Measurements from ENCODE around the gene MYOM3.
"Not testable (repeated sequence)": the region's sequence is repeated elsewhere in the genome, so short reads cannot be mapped to it uniquely, and the experiment has no call there.

Gene MYOM3

DNA sequence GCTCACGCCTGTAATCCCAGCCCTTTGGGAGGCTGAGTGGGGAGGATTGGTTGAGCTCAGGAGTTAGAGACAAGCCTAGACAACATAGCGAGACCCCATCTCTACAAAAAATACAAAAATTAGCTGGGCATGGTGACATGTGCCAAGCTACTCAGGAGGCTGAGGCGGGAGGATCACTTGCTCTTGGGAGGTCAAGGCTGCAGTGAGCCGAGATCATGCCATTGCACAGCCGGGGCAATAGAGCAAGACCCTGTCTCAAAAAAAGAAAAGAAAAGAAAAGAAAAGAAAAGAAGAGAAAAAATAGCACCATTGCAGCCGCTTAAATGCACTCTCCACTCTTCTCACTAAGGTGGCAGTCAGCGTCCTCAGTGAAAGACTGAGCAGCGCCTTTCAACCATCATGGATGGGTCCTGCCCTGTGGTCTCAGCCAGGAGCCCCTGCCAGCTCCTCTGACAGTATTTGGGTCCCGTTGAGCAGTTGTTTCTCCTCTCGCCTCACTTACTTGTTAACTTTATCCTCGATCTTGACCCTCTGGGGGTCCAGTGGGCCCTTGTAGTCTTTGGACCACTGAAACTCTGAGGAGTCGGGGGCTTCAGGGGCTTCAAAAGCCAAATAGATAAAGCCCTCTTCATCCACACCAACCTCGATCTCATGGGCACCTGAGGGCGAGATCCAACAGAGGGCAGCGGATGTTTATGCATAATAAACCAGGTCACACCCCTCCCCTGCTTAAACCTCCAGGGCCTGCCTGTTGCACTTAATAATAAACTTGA lies 36.9 kb downstream of the MYOM3 start:
- no peak for DNase-seq (ENCODE audit: low read depth in 1 of 2, low spot score in 1 of 2)

DNA sequence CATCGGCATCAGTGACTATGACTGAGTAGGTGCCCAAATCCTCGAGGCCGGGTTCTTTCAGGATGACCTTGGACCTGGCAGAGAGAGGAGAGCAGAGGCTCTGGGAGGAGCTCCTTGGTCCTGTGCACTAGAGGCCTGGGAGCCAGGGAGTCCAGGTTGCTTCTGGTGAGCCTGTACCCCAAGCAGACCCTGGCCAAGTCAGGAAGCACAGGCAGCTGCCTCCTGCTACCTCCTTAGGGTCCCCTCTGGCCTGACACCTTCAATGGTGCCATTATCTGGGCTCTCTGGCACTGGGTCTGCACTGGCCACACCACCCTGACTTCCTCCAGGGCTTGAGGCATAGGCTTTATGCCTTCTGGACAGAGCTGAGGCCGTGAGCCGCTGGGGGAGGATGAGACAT lies 37.7 kb downstream of the MYOM3 start:
- no peak for DNase-seq (ENCODE audit: low read depth in 1 of 2, low spot score in 1 of 2)

DNA sequence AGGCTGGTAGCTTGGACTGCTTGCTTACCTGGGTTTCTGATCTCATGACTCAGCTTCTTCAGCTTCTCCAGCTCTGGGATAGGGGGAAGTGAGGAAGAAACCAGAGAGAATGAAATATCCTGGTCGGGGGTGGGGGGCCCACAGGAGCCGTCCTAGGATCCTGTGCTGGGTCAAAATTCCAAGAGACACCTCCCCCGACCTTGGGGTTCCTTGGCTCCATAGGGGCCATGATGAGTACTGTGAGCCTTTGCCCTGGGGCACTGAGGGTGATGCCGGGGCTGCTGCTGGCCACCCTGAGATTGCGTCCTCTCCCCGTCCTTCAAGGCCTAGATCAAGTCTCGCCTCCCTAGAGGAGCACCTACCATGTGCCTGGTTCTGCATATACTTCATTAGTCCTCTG lies 40.0 kb downstream of the MYOM3 start:
- DNase-seq (ENCODE audit: low read depth in 1 of 2, low spot score in 1 of 2): no peak

DNA sequence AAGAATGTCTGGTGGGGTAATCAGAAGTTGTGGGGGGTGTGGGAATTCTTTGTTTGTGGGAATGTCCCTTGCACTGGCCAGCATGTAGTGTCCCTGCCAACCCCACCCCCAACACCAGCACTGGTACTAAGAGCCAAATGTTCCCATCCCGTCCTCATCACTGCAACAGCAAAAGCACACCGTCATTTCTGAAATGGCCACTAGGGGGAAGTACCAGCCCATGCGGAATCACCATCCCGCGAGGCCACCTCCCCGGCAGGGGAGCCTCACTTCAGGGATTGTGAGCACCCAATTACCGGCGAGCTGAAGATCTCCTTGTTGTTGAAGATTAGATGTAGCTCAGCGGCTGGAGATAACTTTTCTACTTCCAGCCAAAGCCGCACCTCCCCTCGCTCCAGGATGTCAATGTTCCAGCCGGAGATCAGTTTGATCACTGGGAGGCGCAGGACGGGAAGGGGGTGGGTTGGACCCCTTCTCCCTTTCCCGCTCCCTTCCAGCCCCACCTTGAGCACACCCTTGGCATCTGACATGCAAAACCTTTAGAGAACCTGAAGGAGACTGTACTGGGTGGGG lies 41.0 kb downstream of the MYOM3 start:
- peak; percentile 32 to 50 for DNase-seq (ENCODE audit: low read depth in 1 of 2, low spot score in 1 of 2)

DNA sequence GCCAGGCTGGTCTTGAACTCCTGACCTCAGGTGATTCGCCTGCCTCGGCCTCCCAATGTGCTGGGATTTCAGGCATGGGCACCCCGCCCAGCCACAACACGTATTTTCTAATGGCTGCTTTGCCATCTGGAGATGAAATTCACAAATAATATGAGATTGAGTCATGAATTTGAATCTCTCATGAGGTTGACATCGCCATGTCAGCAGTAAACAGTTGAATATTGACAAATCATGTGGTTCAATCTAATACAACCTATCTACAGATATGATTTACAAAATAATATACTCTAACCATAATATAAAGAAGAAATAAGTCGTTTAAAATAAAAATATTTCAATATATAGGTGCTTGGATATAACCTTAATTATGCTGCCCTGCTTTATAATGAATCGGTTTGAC lies 42.1 kb downstream of the MYOM3 start:
- no peak for DNase-seq (ENCODE audit: low read depth in 1 of 2, low spot score in 1 of 2)

DNA sequence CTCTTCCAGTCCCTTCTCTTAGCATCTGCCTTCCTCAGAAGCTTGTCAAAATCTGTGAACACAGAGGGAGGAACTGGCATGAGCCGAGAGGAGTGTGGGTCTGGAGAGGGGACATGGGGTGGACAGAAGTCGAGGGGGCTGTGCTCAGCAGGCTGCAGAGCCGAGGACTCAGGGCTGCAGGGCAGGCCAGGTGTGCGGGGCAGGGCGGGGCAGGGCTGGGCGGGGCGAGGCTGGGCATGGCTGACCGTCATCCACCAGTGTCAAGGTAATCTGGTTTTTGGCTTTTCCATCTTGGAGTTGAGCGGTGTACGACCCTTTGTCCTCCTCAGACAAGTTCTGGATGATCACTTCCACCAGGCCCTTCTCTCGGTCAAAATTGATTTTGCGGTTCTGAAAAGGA lies 44.0 kb downstream of the MYOM3 start:
- DNase-seq (ENCODE audit: low read depth in 1 of 2, low spot score in 1 of 2): no peak

DNA sequence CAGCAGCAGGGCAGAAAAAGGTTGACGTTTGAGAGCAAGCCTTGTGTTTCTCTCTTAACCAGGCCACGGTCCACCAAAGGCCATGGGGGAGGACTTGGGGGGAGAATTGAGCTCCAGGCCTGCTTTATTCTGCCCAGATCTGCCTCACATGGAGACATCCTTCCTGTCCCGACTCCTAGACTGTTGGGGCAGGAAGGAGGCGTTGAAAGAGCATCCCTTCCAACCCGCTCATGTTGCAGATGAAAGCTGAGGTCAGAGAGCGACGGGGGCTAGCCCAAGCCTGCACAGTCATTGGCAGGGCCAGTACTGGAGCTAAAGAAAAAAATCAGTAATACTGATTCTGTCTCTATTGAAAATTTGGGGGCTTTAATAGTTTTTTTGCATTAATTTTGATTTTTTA lies 46.6 kb downstream of the MYOM3 start:
- no peak for DNase-seq (ENCODE audit: low read depth in 1 of 2, low spot score in 1 of 2)

DNA sequence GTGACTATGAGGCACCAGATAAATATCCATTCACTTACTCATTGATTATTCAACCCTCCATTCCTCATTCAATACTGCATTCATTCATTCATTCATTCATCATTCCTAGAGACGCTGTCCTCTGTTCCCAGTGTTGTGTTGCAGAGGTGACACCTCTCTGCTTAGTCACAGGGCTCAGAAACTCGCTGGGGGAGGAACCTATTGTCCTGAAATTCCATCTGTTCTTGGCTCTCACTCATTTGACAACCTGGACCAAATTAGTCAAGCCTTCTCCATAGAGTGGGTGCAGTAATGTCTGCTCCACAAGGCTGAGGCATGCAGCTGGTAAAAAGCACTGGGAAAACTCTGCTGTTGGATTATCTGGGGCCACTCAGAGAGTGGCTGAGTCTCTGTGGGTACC lies 49.7 kb downstream of the MYOM3 start:
- DNase-seq (ENCODE audit: low read depth in 1 of 2, low spot score in 1 of 2): no peak

DNA sequence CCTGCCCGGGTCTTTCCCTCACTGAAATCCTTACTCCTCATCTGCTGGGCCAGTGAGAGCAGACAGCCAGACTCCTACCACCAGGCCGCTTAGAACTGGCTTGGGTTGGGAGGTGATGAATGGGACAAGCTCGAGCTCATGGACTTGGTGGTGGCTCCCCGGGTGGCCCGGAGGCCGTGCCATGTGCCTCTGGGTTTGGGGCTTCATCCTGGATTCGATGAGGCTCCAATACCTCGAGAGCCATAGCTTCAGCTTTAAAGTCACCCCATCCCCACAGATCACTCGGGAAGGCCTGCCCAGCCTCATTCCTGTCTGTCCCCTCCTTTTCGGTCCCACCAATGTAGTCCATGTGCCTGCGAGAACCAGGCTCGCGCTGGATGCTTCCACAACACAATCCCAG lies 51.5 kb downstream of the MYOM3 start:
- no peak for DNase-seq (ENCODE audit: low read depth in 1 of 2, low spot score in 1 of 2)

DNA sequence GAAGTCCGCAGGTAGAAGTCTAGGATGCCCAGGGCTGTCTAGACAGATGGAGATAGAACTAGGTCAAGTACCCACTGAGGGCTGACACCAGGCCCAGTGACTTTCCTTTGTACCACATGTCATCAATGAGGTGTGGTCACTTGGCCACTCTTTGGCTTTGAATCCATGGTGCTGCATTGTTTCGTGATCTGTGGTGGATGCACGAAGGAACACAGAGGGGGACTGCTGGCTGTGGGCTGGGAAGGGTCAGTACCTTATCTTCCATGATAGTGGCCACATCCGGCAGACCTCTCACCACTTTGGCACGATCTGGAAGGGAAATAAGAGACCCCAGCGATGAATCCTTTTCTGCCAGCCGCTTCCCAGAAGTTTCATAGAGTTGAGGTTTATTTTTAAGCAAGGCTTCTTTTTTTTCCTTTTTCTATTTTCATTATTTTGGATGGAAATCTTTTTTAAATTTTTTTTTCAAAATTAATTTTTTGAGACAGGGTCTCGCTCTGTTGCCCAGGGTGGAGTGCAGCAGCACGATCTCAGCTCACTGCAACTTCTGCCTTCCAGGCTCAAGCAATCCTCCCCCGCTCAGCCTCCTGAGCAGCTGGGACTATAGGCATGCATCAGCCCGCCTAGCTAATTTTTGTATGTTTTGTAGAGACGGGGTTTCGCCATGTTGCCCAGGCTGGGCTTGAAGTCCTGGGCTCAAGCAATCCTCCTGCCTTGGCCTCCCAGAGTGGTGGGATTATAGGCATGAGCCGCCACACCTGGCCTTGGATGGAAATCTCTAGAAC lies 53.1 kb downstream of the MYOM3 start:
- DNase-seq (ENCODE audit: low read depth in 1 of 2, low spot score in 1 of 2): no peak

DNA sequence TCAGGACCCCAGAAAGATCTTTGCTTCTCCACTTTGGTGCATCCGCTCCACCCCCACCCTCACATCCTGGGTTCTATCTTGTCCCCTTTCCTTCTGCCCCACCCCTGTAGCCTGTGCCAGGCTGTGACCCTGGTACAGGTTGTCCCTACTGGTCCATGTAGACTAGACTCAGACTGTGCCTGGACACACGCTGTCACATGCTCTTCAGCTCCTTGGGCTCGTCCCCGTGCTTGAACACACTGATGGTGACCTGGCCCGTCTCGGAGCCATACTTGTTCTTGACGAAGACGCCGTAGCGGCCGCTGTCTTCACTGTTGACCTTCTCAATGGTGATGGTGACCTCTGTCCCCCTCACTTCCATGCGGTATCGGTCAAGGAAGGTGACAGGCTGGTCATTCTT lies 54.8 kb downstream of the MYOM3 start:
- no peak for DNase-seq (ENCODE audit: low read depth in 1 of 2, low spot score in 1 of 2)

DNA sequence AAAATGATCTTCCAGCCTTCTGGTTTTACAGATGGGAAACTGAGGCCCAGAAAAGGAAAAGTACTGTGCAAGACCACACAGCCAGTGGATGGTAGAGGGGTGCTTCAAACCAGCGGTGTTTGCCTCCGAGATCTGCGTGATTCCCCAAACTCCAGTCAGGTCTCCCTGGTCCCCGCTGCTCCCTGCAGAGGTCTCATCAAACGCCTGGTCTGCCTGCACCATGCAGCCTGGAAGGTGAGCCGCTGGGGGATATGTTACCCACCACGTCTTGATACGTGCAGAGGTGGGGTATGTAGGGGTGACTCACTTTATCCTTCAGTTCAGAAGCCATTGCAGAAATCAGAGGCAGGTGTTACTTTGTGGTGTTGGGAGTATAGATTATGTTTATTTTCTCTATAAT lies 56.3 kb downstream of the MYOM3 start:
- DNase-seq (ENCODE audit: low read depth in 1 of 2, low spot score in 1 of 2): no peak

DNA sequence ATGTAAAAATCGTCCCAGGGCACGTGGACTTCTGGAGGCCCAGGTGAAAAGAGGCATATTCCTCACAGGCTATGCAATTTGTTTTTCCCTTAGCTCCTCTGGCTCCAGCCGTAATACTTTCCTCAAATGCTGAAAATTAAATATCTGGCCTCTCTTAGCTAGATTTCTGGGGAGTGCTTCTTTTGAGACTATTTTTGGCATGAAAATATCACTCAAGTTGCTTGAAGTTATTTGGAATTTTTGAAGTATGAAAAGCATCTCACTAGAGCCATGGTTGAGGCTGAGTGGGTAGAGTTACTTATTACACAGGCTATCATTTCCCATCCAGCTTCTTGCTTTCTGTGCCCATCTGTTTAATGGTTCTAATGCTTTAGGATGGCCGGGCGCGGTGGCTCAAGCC lies 59.7 kb downstream of the MYOM3 start:
- DNase-seq (ENCODE audit: low read depth in 1 of 2, low spot score in 1 of 2): no peak

DNA sequence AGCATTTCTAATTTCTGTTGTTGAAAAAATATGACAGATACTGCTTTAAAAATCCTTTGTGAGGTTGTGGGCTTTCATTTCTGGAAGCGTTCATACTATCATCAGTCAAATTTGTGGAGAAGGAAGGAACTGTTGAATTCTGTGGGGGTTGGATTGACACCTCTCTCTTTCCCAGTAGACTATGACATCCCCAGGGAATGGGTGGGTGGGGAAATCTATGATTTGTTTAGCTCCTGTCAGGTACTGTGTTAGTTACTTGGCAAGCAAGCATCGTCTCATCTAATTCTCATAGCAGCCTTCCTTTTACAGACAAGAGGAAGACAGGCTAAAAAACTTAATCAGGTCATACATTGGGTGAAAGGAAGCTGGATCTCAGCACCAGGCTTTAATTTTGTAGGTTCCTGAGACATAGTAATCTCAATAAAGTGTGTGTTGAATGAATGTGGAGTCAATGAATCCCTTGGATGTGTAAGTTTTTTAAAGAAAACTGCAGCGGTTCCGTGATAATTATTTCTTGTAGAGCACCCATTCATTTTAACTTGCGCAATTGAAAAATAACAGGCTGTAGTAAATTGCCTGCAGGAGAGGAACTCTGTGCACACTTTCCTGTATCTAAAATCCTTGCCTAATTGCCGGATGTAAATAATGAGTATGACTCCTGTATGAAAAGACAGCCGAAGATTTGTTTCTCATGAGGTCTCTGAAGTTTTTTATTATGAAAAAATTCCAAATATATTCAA lies 60.6 kb downstream of the MYOM3 start:
- no peak for DNase-seq (ENCODE audit: low read depth in 1 of 2, low spot score in 1 of 2)

DNA sequence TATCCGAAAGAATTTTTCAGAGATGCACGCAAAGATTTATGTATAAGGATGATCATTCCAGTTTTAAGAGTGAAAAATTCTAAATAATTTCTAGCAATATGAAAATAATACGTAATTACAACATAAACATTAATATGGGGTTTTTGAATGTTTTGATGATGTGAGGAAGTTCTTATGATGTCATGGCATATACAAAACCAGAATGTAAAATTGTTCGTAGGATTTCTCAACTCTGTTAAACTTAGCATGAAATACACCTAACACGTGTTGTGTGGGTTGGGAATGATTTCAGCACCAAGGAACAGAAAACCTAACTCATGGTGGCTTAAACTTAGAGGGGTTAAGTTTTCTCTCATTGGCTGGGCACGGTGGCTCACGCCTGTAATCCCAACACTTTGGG lies 62.2 kb downstream of the MYOM3 start:
- DNase-seq (ENCODE audit: low read depth in 1 of 2, low spot score in 1 of 2): no peak

DNA sequence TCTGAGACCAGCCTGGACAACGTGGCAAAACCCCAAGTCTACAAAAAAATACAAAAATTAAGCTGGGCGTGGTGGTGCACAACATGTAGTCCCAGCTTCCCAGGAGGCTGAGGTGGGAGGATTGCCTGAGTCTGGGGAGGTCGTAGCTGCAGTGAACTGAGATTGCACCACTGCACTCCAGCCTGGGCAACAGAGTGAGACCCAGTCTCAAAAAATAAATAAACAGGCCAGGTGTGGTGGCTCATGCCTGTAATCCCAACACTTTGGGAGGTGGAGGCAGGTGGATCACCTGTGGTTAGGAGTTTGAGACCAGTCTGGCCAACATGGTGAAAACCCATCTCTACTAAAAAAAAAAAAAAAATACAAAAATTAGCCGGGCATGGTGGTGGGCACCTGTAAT lies 63.0 kb downstream of the MYOM3 start:
- not testable (repeated sequence) for DNase-seq (ENCODE audit: low read depth in 1 of 2, low spot score in 1 of 2)

DNA sequence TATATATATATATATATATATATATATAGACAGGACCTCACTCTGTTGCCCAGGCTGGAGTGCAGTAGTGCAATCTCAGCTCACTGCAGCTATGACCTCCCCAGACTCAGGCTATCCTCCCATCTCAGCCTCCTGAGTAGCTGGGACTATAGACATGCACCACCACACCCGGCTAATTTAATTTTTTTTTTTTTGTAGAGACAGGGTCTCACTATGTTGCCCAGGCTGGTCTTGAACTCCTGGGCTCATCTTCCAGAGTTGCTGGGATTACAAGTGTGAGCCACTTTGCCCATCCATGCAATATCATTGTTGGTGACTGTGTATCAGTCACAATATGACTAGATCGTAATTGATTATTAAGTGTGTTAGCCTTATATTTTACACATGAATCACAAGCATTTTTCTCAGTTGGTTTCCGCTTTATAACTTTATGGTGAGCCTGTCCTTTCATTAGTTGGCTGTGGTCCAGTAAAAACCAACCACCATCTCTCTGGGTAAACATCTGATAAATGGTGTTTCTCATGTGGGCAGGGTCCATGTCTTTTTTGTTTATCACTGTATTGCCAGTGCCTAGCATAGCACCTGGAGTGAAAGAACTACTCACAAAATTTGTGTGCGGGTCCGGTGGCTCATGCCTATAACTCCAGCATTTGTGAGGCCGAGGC lies 63.6 kb downstream of the MYOM3 start:
- DNase-seq (ENCODE audit: low read depth in 1 of 2, low spot score in 1 of 2): no peak

DNA sequence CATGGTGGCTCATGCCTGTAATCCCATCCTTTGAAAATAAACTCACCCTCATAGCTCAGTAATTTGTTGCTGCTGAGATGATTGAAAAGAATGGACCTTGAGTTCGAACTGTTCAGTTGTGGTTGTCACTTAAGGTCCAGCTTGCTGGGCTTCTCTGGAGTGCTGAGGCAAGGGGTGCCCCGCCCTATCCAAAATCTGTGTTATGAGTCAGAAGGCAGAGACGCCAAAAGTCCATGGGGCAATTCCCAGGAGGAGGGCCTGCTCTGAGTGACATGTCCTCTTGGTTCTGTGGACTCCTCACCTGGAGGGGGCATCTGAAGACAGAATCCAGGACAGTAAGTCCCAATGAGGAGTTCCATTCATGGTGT lies 64.8 kb downstream of the MYOM3 start:
- DNase-seq (ENCODE audit: low read depth in 1 of 2, low spot score in 1 of 2): no peak

DNA sequence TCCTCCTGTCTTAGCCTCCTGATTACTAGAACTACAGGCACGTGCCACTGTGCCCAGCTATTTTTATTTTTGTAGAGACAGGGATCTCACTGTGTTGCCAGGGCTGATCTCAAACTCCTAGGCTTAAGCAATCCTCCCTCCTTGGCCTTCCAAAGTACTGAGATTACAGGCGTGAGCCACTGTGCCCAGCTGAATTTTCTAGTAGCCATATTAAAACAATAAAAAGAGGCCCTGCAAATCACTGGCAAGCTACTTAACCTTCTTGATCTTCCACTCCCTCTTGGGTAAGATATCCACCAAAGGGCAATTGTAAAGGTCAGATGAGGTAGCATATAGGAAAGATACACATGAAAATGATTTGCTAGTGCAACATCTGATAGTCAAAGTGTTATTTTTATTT lies 66.2 kb downstream of the MYOM3 start:
- DNase-seq (ENCODE audit: low read depth in 1 of 2, low spot score in 1 of 2): no peak

DNA sequence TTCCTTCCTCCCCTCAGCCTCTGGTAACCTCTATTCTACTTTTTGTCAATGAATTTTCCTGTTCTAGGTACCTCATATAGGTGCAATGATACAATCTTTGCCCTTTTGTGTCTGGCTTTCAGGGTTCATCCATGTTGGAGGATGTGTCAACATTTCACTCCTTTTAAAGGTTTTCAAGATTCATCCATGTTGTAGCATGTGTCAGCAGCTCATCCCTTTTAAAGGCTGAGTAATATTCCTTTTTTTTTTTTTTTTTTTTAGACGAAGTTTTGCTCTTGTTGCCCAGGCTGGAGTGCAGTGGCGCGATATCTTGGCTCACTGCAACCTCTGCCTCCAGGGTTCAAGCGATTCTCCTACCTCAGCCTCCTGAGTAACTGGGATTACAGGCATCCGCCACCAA lies 67.3 kb downstream of the MYOM3 start:
- not testable (repeated sequence) for DNase-seq (ENCODE audit: low read depth in 1 of 2, low spot score in 1 of 2)

DNA sequence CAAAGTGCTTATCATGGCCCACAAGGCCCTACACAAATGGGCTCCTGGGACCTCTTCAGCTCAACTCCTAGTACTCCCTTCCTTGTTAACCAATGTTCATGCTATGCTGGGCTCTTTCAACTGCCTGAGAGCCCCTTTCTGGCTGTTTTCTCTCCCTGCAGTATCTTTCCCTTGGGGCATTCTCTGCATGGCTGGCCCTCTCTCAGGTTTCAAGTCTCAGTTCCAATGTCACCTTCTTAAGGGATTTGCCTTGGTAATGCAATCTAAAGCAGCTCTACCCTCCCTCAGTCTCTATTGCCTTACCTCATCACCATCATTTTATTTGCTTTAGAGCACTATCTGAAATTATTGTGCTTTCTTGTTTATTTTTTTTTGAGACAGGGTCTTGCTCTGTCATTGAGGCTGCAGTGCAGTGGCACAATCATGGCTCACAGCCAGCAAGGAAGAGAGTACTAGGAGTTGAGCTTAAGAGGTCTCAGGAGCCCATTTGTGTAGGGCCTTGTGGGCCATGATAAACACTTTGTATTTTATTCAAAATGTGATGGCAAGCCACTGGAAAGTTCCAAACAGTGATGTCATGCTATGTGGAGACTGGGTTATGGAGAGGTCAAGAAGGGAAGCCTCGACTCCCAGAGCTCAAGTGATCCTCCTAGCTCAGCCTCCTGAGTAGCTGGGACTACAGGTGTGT lies 68.4 kb downstream of the MYOM3 start:
- no peak for DNase-seq (ENCODE audit: low read depth in 1 of 2, low spot score in 1 of 2)
